Activated CD4-positive, alpha-beta T cell treated with anti-CD3 and anti-CD28 coated beads, Interleukin-2, amount 10 ng/mL, durations not matched to agents 24 days and 14 days (primary cell): Measurements from ENCODE around the gene ZBTB9. TPM values are rescaled to one million over a fixed set of nuclear protein-coding genes. Genes with fewer than 3 reads are reported as not detected.

Source experiments
- DNase-seq: peaks from one replicate; pipeline ENCODE4 v3.0.0; 2022
- H3K27ac Mint-ChIP-seq: one replicate; pipeline ENCODE4 v1.8.0; 2022; ENCODE audit warnings: mild to moderate bottlenecking, mixed read lengths
- H3K27me3 Mint-ChIP-seq: one replicate; pipeline ENCODE4 v1.8.0; 2022; ENCODE audit warnings: mixed read lengths
- H3K36me3 Mint-ChIP-seq: one replicate; pipeline ENCODE4 v1.8.0; 2022; ENCODE audit warnings: low read depth, mild to moderate bottlenecking, mixed read lengths
- H3K4me1 Mint-ChIP-seq: one replicate; pipeline ENCODE4 v1.8.0; 2021; ENCODE audit warnings: mixed read lengths
- H3K4me3 Mint-ChIP-seq: one replicate; pipeline ENCODE4 v1.8.0; 2022; ENCODE audit warnings: mild to moderate bottlenecking, moderate library complexity, mixed read lengths
- H3K9me3 Mint-ChIP-seq: one replicate; pipeline ENCODE4 v1.8.0; 2021; ENCODE audit warnings: mixed read lengths
- intact Hi-C: fragments of 100-400 bp; cut with micrococcal nuclease; formaldehyde crosslinking; loops from one replicate; pipeline ENCODE4 v1.15.1; 2023
- total RNA-seq: library from RNA; stranded (reverse); gene quantifications from 2 replicates; pipeline ENCODE4 v1.2.3, GENCODE V29; 2022

The ZBTB9 gene
- total RNA-seq, 1 donor from 2014 or later, result 14.2 TPM

- H3K4me1 Mint-ChIP-seq, result peaks cover 56% of the 10 kb centered on the region
- DNase-seq, result no peak
- peaks cover 36% of the 10 kb centered on the region for H3K36me3 Mint-ChIP-seq
- no peak overlapping the region for H3K4me3 Mint-ChIP-seq
- peaks cover 1% of the 10 kb centered on the region for H3K27me3 Mint-ChIP-seq
- H3K27ac Mint-ChIP-seq, result no peak overlapping the region
- H3K9me3 Mint-ChIP-seq, result no peaks in the 10 kb centered on the region
- intact Hi-C loops, result loop anchor here (10.0 kb wide), 2 partner anchors 140 to 1240 kb away; partner anchors contain the start of genes AGPAT1, B3GALT4, RNF5 and RPS18
These were observed 39.6 kb upstream of the ZBTB9 start for GRCh38 chr6:33414592-33415271.

DNA sequence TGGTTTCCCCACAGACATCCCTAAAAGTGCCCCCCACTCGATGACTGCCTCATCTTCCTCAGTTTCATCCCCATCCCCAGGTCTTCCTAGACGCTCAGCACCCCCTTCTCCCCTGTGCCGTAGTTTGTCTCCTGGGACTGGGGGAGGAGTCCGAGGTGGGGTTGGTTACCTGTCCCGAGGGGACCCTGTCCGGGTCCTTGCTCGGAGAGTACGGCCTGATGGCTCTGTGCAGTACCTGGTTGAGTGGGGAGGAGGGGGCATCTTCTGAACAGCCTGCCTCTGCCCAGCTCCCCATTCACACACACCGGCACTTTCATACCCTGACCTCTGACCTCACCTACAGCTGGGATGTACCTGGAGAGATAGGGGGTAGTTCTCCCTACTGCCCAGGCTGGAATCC lies 38.5 kb upstream of the ZBTB9 start:
- intact Hi-C loops, result loop anchor here (10.0 kb wide), 2 partner anchors 141 to 1241 kb away; partner anchors contain the start of genes AGPAT1, B3GALT4, RNF5 and RPS18
- Mint-ChIP-seq H3K27ac (peak overlapping the region; percentile 96), H3K4me3 (peak overlapping the region; percentile 92), H3K4me1 (peaks cover 57% of the 10 kb centered on the region), H3K36me3 (peaks cover 36% of the 10 kb centered on the region), H3K27me3 (peaks cover 1% of the 10 kb centered on the region), H3K9me3 (no peaks in the 10 kb centered on the region)
- no peak for DNase-seq

GRCh38 chr6:33416386-33417127 lies 37.8 kb upstream of the ZBTB9 start:
- Mint-ChIP-seq H3K4me1 (peaks cover 60% of the 10 kb centered on the region), H3K27me3 (peaks cover 1% of the 10 kb centered on the region), H3K4me3 (peak overlapping the region; percentile 92), H3K9me3 (no peaks in the 10 kb centered on the region), H3K36me3 (peaks cover 36% of the 10 kb centered on the region), H3K27ac (peak overlapping the region; percentile 96)
- intact Hi-C loops, result loop anchor here (10.0 kb wide), 2 partner anchors 142 to 1242 kb away; partner anchors contain the start of genes AGPAT1, B3GALT4, RNF5 and RPS18
- DNase-seq, result no peak

- Mint-ChIP-seq H3K27me3 (peaks cover 1% of the 10 kb centered on the region), H3K9me3 (no peaks in the 10 kb centered on the region), H3K27ac (peak overlapping the region; percentile 96), H3K4me1 (peaks cover 63% of the 10 kb centered on the region), H3K4me3 (peak overlapping the region; percentile 92), H3K36me3 (peaks cover 36% of the 10 kb centered on the region)
- intact Hi-C loops, result loop anchor here (10.0 kb wide), 2 partner anchors 143 to 1243 kb away; partner anchors contain the start of genes AGPAT1, B3GALT4, RNF5 and RPS18
- peak; percentile 72 for DNase-seq
These were observed 37.1 kb upstream of the ZBTB9 start for GRCh38 chr6:33417128-33417902.

DNA sequence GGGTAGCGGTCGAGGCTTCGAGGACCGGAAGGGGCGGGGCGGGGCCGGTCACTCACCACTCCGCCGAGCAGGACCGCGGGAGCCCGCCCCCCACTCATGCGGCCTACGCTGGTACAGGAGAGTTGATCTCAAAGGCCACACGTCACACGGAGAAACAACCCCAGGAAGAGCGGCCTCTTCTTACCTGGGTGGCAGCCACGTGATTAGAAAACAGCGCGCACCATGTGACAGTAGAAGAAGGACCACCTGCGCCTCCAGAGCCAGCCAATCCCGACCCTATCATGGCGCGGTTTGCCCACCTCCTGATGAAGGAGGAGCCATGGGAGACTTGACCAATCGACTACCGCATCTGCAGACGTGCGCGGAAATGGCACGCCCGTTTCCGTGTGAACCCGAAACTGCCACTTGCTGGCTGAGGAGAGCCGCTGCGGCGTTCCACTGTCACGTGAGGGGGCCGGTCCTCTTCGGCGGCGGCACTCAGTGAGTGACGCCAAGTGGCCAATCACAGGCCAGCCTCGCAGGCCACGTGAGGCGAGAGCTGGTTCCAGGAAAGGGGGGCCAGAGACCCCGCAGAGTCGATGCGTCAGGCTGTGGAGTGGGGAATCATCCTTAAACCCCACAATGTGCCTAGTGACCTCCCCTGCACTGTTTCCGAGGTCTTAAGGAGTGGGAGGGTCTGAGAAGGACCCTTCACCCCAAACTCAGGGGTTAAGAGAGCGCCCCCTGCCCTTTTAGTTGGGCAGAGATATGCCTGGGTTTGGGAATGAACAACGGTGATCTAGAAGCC lies 36.3 kb upstream of the ZBTB9 start, which contains the start of gene CUTA:
Gene CUTA, minus strand, starts transcription at position 205 of the 787 bp plus-strand sequence. Its CDS starts 107 bp downstream, at position 98.
- H3K36me3 Mint-ChIP-seq, result peaks cover 34% of the 10 kb centered on the region
- H3K9me3 Mint-ChIP-seq, result no peaks in the 10 kb centered on the region
- H3K4me3 Mint-ChIP-seq, result peak within 1 kb of the TSS; percentile 92
- peak within 1 kb of the TSS; percentile 96 for H3K27ac Mint-ChIP-seq
- DNase-seq, result peak; percentile 100
- peaks cover 63% of the 10 kb centered on the region for H3K4me1 Mint-ChIP-seq
- intact Hi-C loops, result loop anchor here (1.0 to 10.0 kb wide), 10 partner anchors 8 to 1243 kb away; partner anchors contain the start of genes AGPAT1, B3GALT4, ITPR3 and RNF5
- H3K27me3 Mint-ChIP-seq, result peaks cover 1% of the 10 kb centered on the region

DNA sequence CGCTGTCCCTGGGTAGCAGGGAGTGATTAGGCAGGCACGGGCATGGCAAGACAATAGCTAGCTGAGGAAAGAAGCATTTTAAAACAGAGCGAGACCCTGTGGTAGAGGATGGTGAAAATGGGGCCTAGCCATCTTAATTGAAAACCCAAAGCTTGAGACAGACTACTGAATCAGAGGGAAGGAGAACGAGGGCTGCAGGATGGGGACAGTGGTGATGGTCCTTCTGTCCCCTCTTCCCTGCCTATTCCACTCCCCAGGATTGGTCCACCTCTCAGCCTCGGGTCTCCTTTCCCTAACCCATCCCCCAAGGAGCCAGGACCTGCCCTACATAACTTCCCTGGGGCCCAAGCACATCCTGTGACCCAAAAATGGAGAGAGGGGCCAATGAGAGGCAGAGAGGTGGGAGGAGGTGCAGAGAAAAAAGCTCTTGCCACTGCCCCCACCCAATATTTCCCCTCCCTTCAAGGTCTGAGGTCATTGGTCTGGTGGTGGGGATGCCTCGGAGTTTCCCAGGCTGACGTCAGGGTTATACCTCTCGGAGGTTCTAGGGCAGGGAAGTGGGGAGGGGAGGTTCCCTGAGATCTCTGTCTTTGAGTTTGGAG lies 35.6 kb upstream of the ZBTB9 start:
- peaks cover 34% of the 10 kb centered on the region for H3K36me3 Mint-ChIP-seq
- peak overlapping the region; percentile 96 for H3K27ac Mint-ChIP-seq
- H3K27me3 Mint-ChIP-seq, result peaks cover 1% of the 10 kb centered on the region
- H3K4me1 Mint-ChIP-seq, result peaks cover 66% of the 10 kb centered on the region
- peak overlapping the region; percentile 92 for H3K4me3 Mint-ChIP-seq
- DNase-seq, result peak; percentile 89
- no peaks in the 10 kb centered on the region for H3K9me3 Mint-ChIP-seq
- intact Hi-C loops, result loop anchor here (1.0 to 10.0 kb wide), 10 partner anchors 8 to 1244 kb away; partner anchors contain the start of genes AGPAT1, B3GALT4, ITPR3 and RNF5

DNA sequence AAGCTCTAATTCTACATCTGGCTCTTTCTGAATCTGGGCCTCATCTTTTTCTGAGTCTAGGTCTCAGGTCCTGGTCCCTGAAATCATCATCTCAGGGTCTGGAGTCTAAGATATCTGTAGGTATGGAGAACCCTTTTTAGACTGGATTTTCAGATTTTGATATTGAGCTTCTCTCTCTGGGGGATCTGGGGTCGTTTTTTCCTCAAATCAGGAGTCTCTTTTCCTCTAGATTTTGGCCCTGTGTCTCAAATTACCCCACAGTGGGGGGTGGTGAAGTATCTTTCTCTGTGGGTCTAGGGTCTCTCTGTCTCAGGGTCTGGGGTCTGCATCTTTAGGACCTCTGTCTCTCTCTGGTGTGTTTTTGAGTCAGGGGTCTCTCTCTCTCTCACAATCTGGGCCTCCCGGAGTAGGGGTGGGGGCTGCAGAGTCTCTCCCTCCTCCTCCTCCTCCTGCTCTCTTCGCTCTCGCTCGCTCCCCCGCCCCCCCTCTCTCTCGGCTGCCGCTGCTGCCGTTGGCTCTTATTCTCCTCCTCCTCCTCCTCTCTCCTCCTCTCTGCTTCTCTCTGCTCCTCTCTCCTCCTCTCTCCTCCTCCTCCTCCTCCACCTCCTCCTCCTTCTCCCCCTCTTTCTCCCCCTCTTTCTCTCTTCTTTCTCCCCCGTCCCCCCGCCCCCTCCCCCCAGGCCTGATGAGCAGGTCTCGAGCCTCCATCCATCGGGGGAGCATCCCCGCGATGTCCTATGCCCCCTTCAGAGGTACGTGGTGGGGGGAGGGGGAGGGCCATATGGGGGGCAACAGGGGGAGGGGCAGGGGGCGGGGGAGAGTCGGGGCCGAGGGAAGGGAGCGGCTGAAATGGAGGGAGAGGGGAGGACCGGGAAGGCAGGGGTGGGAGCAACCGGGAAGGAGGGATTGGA lies 34.5 kb upstream of the ZBTB9 start, which contains the start of gene SYNGAP1:
Gene SYNGAP1, plus strand, starts transcription at position 486 of the 911 bp plus-strand sequence. Its CDS starts 200 bp downstream, at position 686.
- Mint-ChIP-seq H3K4me1 (peaks cover 73% of the 10 kb centered on the region), H3K9me3 (no peaks in the 10 kb centered on the region), H3K27me3 (peaks cover 1% of the 10 kb centered on the region), H3K4me3 (peak within 1 kb of the TSS; percentile 92), H3K27ac (peak within 1 kb of the TSS; percentile 96), H3K36me3 (peaks cover 36% of the 10 kb centered on the region)
- intact Hi-C loops, result loop anchor here (2.0 to 10.0 kb wide), 5 partner anchors 35 to 1245 kb away; partner anchors contain the start of genes AGPAT1, B3GALT4, ITPR3 and RNF5
- peak; percentile 80 for DNase-seq

- intact Hi-C loops, result no loop called here
- H3K4me1 Mint-ChIP-seq, result peaks cover 74% of the 10 kb centered on the region
- peaks cover 36% of the 10 kb centered on the region for H3K36me3 Mint-ChIP-seq
- H3K9me3 Mint-ChIP-seq, result no peaks in the 10 kb centered on the region
- H3K27me3 Mint-ChIP-seq, result peaks cover 1% of the 10 kb centered on the region
- no peak for DNase-seq
- H3K27ac Mint-ChIP-seq, result peak overlapping the region; percentile 10
- peak overlapping the region; percentile 92 for H3K4me3 Mint-ChIP-seq
These were observed 33.7 kb upstream of the ZBTB9 start for GRCh38 chr6:33420491-33421343.

- Mint-ChIP-seq H3K36me3 (peaks cover 30% of the 10 kb centered on the region), H3K27me3 (peaks cover 1% of the 10 kb centered on the region), H3K4me3 (peak overlapping the region; percentile 92), H3K4me1 (peaks cover 71% of the 10 kb centered on the region), H3K9me3 (no peaks in the 10 kb centered on the region), H3K27ac (peak overlapping the region; percentile 10)
- no peak for DNase-seq
- intact Hi-C loops, result no loop called here
These were observed 33.1 kb upstream of the ZBTB9 start for GRCh38 chr6:33421344-33421643.

DNA sequence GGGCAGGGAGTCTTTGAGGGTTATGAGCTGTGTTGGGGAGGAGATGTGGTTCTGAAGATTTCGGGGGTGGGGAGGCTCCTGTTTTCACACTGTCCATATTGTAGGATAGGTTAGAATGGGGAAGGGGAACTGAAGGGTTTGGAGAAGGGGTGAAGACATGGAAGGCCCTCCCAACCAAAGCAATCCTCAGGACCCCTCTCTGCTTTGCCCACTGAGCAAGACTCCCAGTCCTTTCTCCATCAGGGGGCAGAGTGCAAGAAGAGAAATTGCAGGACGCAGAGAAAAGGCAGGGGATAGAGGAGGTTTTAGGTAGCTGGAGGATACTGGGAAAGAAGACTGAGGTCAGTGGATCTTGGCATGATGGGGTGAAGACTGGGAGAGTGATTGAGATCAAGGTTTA lies 30.6 kb upstream of the ZBTB9 start:
- H3K4me1 Mint-ChIP-seq, result peaks cover 70% of the 10 kb centered on the region
- peaks cover 29% of the 10 kb centered on the region for H3K36me3 Mint-ChIP-seq
- H3K4me3 Mint-ChIP-seq, result peak overlapping the region; percentile 92
- H3K9me3 Mint-ChIP-seq, result no peaks in the 10 kb centered on the region
- no peaks in the 10 kb centered on the region for H3K27me3 Mint-ChIP-seq
- H3K27ac Mint-ChIP-seq, result peak overlapping the region; percentile 35
- intact Hi-C loops, result no loop called here
- no peak for DNase-seq
